DND-41 (cell line): ENCODE results near the gene TM9SF2.

Experiments
- ATAC-seq: fragments of 200-7000 bp; cut with Tn5 transposase; 3 replicates; pipeline ENCODE4 v1.9.1; 2021; ENCODE audit warnings: low read depth; ENCODE audit not compliant: insufficient read depth
- DNase-seq: peaks from one replicate; pipeline ENCODE4 v3.0.0-alpha.2; 2020
- H2AFZ ChIP-seq: 2 replicates; pipeline ENCODE4 v1.6.0; 2012; ENCODE audit warnings: low read depth, low read length
- H3K27ac ChIP-seq: 2 replicates; pipeline ENCODE4 v1.5.1; 2012; ENCODE audit warnings: low read length, inconsistent platforms
- H3K27me3 ChIP-seq: fragments of 200-600 bp; sonication (generic); 2 replicates; pipeline ENCODE4 v1.6.0; 2012; ENCODE audit warnings: low read length, mild to moderate bottlenecking, inconsistent platforms; ENCODE audit not compliant: insufficient read depth, poor library complexity
- H3K36me3 ChIP-seq: 2 replicates; pipeline ENCODE4 v1.5.1; 2012; ENCODE audit warnings: low read length, inconsistent platforms; ENCODE audit not compliant: insufficient read depth
- H3K4me1 ChIP-seq: 2 replicates; pipeline ENCODE4 v1.5.1; 2012; ENCODE audit warnings: mild to moderate bottlenecking, low read length; ENCODE audit not compliant: insufficient read depth
- H3K4me2 ChIP-seq: 2 replicates; pipeline ENCODE4 v1.6.0; 2012; ENCODE audit warnings: mild to moderate bottlenecking, moderate library complexity, low read length, inconsistent platforms; ENCODE audit not compliant: insufficient read depth
- H3K4me3 ChIP-seq, 2 experiments: fragments of 200-600 bp in 1 of 2; shearing (Covaris generic) in 1 of 2; 2 replicates each; pipeline ENCODE4 v1.5.1; 2012 to 2016; ENCODE audit warnings: inconsistent platforms in 2 of 2, low read length in 2 of 2, mild to moderate bottlenecking in 2 of 2, low read depth in 1 of 2, moderate library complexity in 1 of 2
- H3K79me2 ChIP-seq: 2 replicates; pipeline ENCODE4 v1.6.0; 2012; ENCODE audit warnings: low read length, inconsistent platforms; ENCODE audit not compliant: insufficient read depth
- H3K9ac ChIP-seq: 2 replicates; pipeline ENCODE4 v1.6.0; 2012; ENCODE audit warnings: low read depth, mild to moderate bottlenecking, inconsistent platforms, low read length, moderate library complexity
- H3K9me3 ChIP-seq: 2 replicates; pipeline ENCODE4 v1.5.1; 2012; ENCODE audit warnings: low read length, moderate library complexity, mild to moderate bottlenecking, inconsistent platforms; ENCODE audit not compliant: insufficient read depth, severe bottlenecking
- H4K20me1 ChIP-seq: 2 replicates; pipeline ENCODE4 v1.6.0; 2012; ENCODE audit warnings: low read length; ENCODE audit not compliant: insufficient read depth
- EZH2 ChIP-seq: IDR thresholded peaks from 3 replicates; pipeline ENCODE4 v1.6.1; 2012; ENCODE audit warnings: borderline replicate concordance, low read depth, mild to moderate bottlenecking, moderate library complexity, low read length, inconsistent platforms; ENCODE audit not compliant: severe bottlenecking
- TF ChIP-seq, protein P1 (sequence below): IDR thresholded peaks from 2 replicates; pipeline ENCODE4 v1.5.1; 2012; ENCODE audit warnings: borderline replicate concordance, low read length, moderate library complexity, mild to moderate bottlenecking; ENCODE audit not compliant: poor library complexity, severe bottlenecking; ENCODE audit errors: extremely low read depth

Gene TM9SF2

DNA sequence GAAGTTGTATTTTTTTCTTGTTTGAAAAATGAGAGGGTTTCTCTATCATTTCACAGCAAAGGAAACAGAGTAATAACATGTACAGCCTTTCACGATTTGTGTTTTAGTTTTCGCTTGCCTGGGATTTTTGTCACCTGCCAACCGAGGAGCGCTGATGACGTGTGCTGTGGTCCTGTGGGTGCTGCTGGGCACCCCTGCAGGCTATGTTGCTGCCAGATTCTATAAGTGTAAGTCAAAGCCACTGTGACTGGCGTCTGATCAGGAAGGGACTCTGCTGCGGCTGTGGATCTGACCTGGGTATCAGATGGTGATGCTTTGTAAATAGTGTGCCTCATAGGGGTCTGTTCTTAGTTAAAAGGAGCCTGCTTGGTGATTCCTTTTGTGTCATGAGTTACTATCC, 45.6 kb downstream of the TM9SF2 start:
- no peak overlapping the region for H3K4me3 ChIP-seq
- H3K4me2 ChIP-seq = no peak overlapping the region
- no peak overlapping the region for H3K27ac ChIP-seq
- no peaks in the 10 kb centered on the region for H3K9me3 ChIP-seq
- H4K20me1 ChIP-seq = no peaks in the 10 kb centered on the region
- no peak overlapping the region for H2AFZ ChIP-seq
- TF ChIP-seq, protein P1, sequence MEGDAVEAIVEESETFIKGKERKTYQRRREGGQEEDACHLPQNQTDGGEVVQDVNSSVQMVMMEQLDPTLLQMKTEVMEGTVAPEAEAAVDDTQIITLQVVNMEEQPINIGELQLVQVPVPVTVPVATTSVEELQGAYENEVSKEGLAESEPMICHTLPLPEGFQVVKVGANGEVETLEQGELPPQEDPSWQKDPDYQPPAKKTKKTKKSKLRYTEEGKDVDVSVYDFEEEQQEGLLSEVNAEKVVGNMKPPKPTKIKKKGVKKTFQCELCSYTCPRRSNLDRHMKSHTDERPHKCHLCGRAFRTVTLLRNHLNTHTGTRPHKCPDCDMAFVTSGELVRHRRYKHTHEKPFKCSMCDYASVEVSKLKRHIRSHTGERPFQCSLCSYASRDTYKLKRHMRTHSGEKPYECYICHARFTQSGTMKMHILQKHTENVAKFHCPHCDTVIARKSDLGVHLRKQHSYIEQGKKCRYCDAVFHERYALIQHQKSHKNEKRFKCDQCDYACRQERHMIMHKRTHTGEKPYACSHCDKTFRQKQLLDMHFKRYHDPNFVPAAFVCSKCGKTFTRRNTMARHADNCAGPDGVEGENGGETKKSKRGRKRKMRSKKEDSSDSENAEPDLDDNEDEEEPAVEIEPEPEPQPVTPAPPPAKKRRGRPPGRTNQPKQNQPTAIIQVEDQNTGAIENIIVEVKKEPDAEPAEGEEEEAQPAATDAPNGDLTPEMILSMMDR = no peak
- TF ChIP-seq EZH2 = no peak
- no peaks in the 10 kb centered on the region for H3K4me1 ChIP-seq
- H3K9ac ChIP-seq = no peak overlapping the region
- H3K36me3 ChIP-seq = peaks cover 87% of the 10 kb centered on the region
- DNase-seq (no peak), ATAC-seq (no peak)
- no peaks in the 10 kb centered on the region for H3K27me3 ChIP-seq
- no peaks in the 10 kb centered on the region for H3K79me2 ChIP-seq

GRCh38 chr13:99548448-99548847, 47.2 kb downstream of the TM9SF2 start:
- no peak overlapping the region for H3K4me2 ChIP-seq
- peak; percentile 19; the same call in 1 of the 3 replicates for ATAC-seq
- no peak overlapping the region for H3K4me3 ChIP-seq
- H3K4me1 ChIP-seq = no peaks in the 10 kb centered on the region
- H3K27ac ChIP-seq = no peak overlapping the region
- H3K27me3 ChIP-seq = no peaks in the 10 kb centered on the region
- TF ChIP-seq, protein P1 = no peak
- TF ChIP-seq EZH2 = no peak
- H3K79me2 ChIP-seq = no peaks in the 10 kb centered on the region
- H4K20me1 ChIP-seq = no peaks in the 10 kb centered on the region
- no peak overlapping the region for H3K9ac ChIP-seq
- no peak for DNase-seq
- peaks cover 91% of the 10 kb centered on the region for H3K36me3 ChIP-seq
- no peaks in the 10 kb centered on the region for H3K9me3 ChIP-seq
- no peak overlapping the region for H2AFZ ChIP-seq

GRCh38 chr13:99553033-99553432, 51.8 kb downstream of the TM9SF2 start:
- Histone ChIP-seq H3K79me2 (no peaks in the 10 kb centered on the region), H3K36me3 (peaks cover 83% of the 10 kb centered on the region), H3K9me3 (no peaks in the 10 kb centered on the region), H3K4me1 (no peaks in the 10 kb centered on the region), H3K27ac (no peak overlapping the region), H3K4me2 (no peak overlapping the region), H4K20me1 (no peaks in the 10 kb centered on the region), H3K9ac (no peak overlapping the region), H3K27me3 (no peaks in the 10 kb centered on the region), H2AFZ (no peak overlapping the region), H3K4me3 (no peak overlapping the region)
- TF ChIP-seq, protein P1 = no peak
- no peak for TF ChIP-seq EZH2
- no peak for DNase-seq
- ATAC-seq = no peak

DNA sequence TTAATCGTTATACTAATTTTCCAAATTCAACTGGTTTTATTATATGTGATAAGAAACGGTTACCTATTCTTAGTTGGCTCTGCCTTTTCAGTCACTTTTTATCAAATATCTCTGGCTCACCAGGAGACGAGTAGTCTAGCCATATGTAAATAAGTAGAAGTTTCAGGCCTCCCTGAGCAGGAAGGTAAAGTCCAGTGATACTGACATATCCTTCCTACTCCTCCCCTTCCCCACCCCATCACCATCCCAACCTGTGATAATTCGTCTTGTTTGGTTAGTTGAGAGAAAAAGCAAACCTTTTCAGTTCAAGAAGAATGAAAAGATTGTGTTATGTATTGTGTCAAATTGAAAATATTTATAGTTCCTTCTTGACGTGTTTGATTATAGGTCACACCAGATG, 53.9 kb downstream of the TM9SF2 start:
- Histone ChIP-seq H3K9me3 (no peaks in the 10 kb centered on the region), H4K20me1 (no peaks in the 10 kb centered on the region), H3K79me2 (no peaks in the 10 kb centered on the region), H3K4me2 (no peak overlapping the region), H2AFZ (no peak overlapping the region), H3K27ac (no peak overlapping the region), H3K4me1 (no peaks in the 10 kb centered on the region), H3K27me3 (no peaks in the 10 kb centered on the region), H3K36me3 (peaks cover 81% of the 10 kb centered on the region), H3K9ac (no peak overlapping the region), H3K4me3 (no peak overlapping the region)
- TF ChIP-seq, protein P1 = no peak
- no peak for TF ChIP-seq EZH2
- ATAC-seq (no peak), DNase-seq (no peak)
